HL-60 (cell line): ENCODE data around the gene PCLAF.

ENCODE experiments used
- DNase-seq, 2 experiments: peaks; one replicate each; pipeline ENCODE4 v3.0.0-alpha.2; 2010 to 2020; ENCODE audit warnings: low read depth in 1 of 2, low spot score in 1 of 2
- H3K27ac ChIP-seq: fragments of 250-450 bp; sonication (Bioruptor Pico); replicated peaks from 2 replicates; pipeline ENCODE4 v1.5.1; 2020; ENCODE audit warnings: mild to moderate bottlenecking, moderate library complexity
- H3K27me3 ChIP-seq: fragments of 250-450 bp; sonication (Bioruptor Pico); 2 replicates; pipeline ENCODE4 v1.5.1; 2021; ENCODE audit warnings: mild to moderate bottlenecking, moderate library complexity; ENCODE audit not compliant: insufficient read depth, poor library complexity, severe bottlenecking
- H3K4me3 ChIP-seq: replicated peaks from 2 replicates; pipeline ENCODE4 v1.5.1; 2011; ENCODE audit warnings: mild to moderate bottlenecking, control low read depth, low read length; ENCODE audit not compliant: insufficient read depth
- GABPA ChIP-seq: IDR thresholded peaks from 2 replicates; pipeline ENCODE4 v1.6.1; 2012; ENCODE audit warnings: low read depth
- POLR2AphosphoS5 ChIP-seq: IDR thresholded peaks from 2 replicates; pipeline ENCODE4 v1.6.1; 2012; ENCODE audit warnings: low read depth
- REST ChIP-seq: IDR thresholded peaks from 2 replicates; pipeline ENCODE4 v1.6.1; 2012; ENCODE audit warnings: low read depth; ENCODE audit not compliant: insufficient replicate concordance
- SPI1 ChIP-seq: IDR thresholded peaks from 2 replicates; pipeline ENCODE4 v1.6.1; 2012; ENCODE audit warnings: low read depth, mild to moderate bottlenecking, borderline replicate concordance
- TF ChIP-seq, protein P1 (sequence below): IDR thresholded peaks from one replicate; pipeline ENCODE4 v1.5.1; 2011; ENCODE audit warnings: low read length, control low read depth, inconsistent platforms; ENCODE audit not compliant: insufficient read depth

The PCLAF gene

DNA sequence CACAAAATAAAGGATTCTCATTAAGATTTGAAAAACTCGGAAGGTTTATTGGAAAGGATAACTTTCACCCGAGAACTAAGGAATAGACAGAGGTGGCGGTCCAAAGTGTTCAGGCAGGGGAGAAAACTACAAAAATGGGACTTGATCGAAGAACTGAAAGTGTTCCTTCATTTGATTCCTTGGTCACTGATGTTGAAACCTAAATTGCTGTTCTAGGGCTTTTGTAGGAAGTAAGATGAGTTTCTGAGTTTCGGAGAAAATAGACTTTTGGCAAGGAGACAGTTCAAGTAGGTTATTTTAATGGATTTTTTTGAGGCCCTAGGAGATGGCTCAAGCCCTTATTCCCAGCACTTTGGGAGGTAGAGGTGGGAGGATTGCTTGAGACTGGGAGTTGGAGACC, 7.8 kb upstream of the PCLAF start:
- Histone ChIP-seq H3K27me3 (no peaks in the 10 kb centered on the region), H3K4me3 (no peak overlapping the region), H3K27ac (no peak overlapping the region)
- DNase-seq, result no peak
- TF ChIP-seq REST (no peak), POLR2AphosphoS5 (no peak), SPI1 (no peak), GABPA (no peak)
- TF ChIP-seq, protein P1, sequence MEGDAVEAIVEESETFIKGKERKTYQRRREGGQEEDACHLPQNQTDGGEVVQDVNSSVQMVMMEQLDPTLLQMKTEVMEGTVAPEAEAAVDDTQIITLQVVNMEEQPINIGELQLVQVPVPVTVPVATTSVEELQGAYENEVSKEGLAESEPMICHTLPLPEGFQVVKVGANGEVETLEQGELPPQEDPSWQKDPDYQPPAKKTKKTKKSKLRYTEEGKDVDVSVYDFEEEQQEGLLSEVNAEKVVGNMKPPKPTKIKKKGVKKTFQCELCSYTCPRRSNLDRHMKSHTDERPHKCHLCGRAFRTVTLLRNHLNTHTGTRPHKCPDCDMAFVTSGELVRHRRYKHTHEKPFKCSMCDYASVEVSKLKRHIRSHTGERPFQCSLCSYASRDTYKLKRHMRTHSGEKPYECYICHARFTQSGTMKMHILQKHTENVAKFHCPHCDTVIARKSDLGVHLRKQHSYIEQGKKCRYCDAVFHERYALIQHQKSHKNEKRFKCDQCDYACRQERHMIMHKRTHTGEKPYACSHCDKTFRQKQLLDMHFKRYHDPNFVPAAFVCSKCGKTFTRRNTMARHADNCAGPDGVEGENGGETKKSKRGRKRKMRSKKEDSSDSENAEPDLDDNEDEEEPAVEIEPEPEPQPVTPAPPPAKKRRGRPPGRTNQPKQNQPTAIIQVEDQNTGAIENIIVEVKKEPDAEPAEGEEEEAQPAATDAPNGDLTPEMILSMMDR, result no peak

DNA sequence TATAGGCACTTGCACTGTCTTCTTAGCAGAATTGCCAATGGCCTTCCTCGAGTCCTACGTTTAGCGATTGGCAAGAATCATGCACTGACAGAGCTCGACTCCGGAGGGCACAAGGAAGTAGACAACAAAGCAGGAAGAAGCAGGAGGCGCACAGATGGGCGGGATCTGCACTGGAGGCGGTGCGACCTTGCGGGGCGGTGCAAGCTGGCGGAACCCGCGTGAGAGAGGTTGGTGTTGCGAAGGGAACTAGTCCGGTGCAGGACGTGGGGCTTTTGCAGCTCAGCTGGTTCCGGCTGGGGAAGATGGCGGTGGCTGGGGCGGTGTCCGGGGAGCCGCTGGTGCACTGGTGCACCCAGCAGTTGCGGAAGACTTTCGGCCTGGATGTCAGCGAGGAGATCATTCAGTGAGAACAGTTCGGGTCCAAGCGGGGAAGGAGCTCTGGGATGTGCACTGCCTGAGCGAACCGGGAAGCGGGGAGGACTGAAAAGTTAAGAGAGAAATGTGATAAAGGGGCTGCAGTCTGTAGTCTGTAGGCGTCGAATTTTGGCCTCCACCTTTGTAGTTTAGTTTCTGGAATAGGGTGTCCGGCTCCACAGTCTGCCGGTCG, 6.4 kb upstream of the PCLAF start, which contains the start of gene TRIP4:
Gene TRIP4, plus strand, starts transcription at position 275 of the 607 bp plus-strand sequence. Its CDS starts 28 bp downstream, at position 303.
- DNase-seq, result peak; percentile 93 to 99
- Histone ChIP-seq H3K27me3 (no peaks in the 10 kb centered on the region), H3K27ac (peak within 1 kb of the TSS; percentile 88), H3K4me3 (peak within 1 kb of the TSS; percentile 82)
- TF ChIP-seq, protein P1, result no peak
- TF ChIP-seq GABPA, result peak; percentile 99
- peak; percentile 35 for TF ChIP-seq REST
- peak; percentile 96 for TF ChIP-seq POLR2AphosphoS5
- peak; percentile 37; the same call in 1 of the 2 replicates for TF ChIP-seq SPI1

DNA sequence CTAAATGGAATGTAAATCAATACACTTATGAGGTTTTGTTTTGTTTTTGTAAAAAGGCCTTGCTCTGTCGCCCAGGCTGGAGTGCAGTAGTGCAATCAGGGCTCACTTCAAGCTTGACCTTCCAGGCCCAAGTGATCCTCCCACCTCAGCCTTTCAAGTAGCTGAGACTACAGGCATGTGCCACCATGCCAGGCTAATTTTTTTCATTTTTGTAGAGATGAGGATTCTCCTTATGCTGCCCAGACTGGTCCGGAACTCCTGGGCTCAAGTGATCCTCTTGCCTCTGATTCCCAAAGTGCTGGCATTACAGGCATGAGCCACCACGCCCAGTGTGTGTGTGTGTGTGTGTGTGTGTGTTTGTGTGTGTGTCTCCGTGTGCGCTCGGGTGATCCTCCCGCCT, 5.0 kb upstream of the PCLAF start:
- TF ChIP-seq, protein P1, result no peak
- TF ChIP-seq SPI1, result no peak
- no peak for TF ChIP-seq REST
- TF ChIP-seq POLR2AphosphoS5, result no peak
- TF ChIP-seq GABPA, result no peak
- H3K27me3 ChIP-seq, result no peaks in the 10 kb centered on the region
- H3K4me3 ChIP-seq, result no peak overlapping the region
- H3K27ac ChIP-seq, result no peak overlapping the region
- no peak for DNase-seq
